ENCODE data around the gene ELFN2.

Gene ELFN2

GRCh38 chr22:37455896-37456295 lies 28.6 kb upstream of the ELFN2 start:
- DNase-seq (ENCODE audit: low read depth) = no peak

GRCh38 chr22:37454857-37455686 lies 27.8 kb upstream of the ELFN2 start:
- DNase-seq (ENCODE audit: low read depth) = no peak

GRCh38 chr22:37453696-37454095 lies 26.4 kb upstream of the ELFN2 start:
- no peak for DNase-seq (ENCODE audit: low read depth)

- DNase-seq (ENCODE audit: low read depth) = no peak
Measured at GRCh38 chr22:37451218-37451617, 23.9 kb upstream of the ELFN2 start.

GRCh38 chr22:37449331-37450001 lies 22.2 kb upstream of the ELFN2 start:
- DNase-seq (ENCODE audit: low read depth) = no peak

- no peak for DNase-seq (ENCODE audit: low read depth)
Measured at GRCh38 chr22:37448516-37449127, 21.3 kb upstream of the ELFN2 start.

- no peak for DNase-seq (ENCODE audit: low read depth)
Measured at GRCh38 chr22:37445501-37445900, 18.2 kb upstream of the ELFN2 start.

GRCh38 chr22:37443977-37444376 lies 16.7 kb upstream of the ELFN2 start:
- DNase-seq (ENCODE audit: low read depth) = no peak

- no peak for DNase-seq (ENCODE audit: low read depth)
Measured at GRCh38 chr22:37443086-37443485, 15.8 kb upstream of the ELFN2 start.

GRCh38 chr22:37442537-37442936 lies 15.3 kb upstream of the ELFN2 start:
- no peak for DNase-seq (ENCODE audit: low read depth)

GRCh38 chr22:37442135-37442534 lies 14.9 kb upstream of the ELFN2 start:
- no peak for DNase-seq (ENCODE audit: low read depth)

GRCh38 chr22:37440875-37441274 lies 13.6 kb upstream of the ELFN2 start:
- DNase-seq (ENCODE audit: low read depth) = no peak

GRCh38 chr22:37439347-37439746 lies 12.1 kb upstream of the ELFN2 start:
- DNase-seq (ENCODE audit: low read depth) = no peak

GRCh38 chr22:37435970-37436603 lies 8.8 kb upstream of the ELFN2 start:
- DNase-seq (ENCODE audit: low read depth) = no peak

- no peak for DNase-seq (ENCODE audit: low read depth)
Measured at GRCh38 chr22:37433786-37434185, 6.5 kb upstream of the ELFN2 start.

GRCh38 chr22:37432708-37433054 lies 5.4 kb upstream of the ELFN2 start:
- DNase-seq (ENCODE audit: low read depth) = no peak

GRCh38 chr22:37431801-37432707 lies 4.8 kb upstream of the ELFN2 start:
- DNase-seq (ENCODE audit: low read depth) = peak; percentile 38

GRCh38 chr22:37431366-37431765 lies 4.1 kb upstream of the ELFN2 start:
- DNase-seq (ENCODE audit: low read depth) = no peak

GRCh38 chr22:37430941-37431340 lies 3.7 kb upstream of the ELFN2 start:
- no peak for DNase-seq (ENCODE audit: low read depth)

- peak; percentile 34 for DNase-seq (ENCODE audit: low read depth)
Measured at GRCh38 chr22:37428649-37429586, 1.6 kb upstream of the ELFN2 start.
